WERI-Rb-1 (cell line): Measurements from ENCODE around the gene SMAD9.

ENCODE experiments used
- DNase-seq: peaks from one replicate; pipeline ENCODE4 v3.0.0-alpha.2; 2020
- H3K27ac ChIP-seq: fragments of 250-450 bp; sonication (Bioruptor Pico); 2 replicates; pipeline ENCODE4 v1.5.1; 2020; ENCODE audit warnings: mild to moderate bottlenecking, moderate library complexity
- H3K27me3 ChIP-seq: fragments of 250-450 bp; sonication (Bioruptor Pico); 2 replicates; pipeline ENCODE4 v1.5.1; 2021; ENCODE audit warnings: mild to moderate bottlenecking, low read depth, moderate library complexity; ENCODE audit not compliant: insufficient read depth, severe bottlenecking
- H3K36me3 ChIP-seq: fragments of 250-450 bp; sonication (Bioruptor Pico); 2 replicates; pipeline ENCODE4 v1.5.1; 2020; ENCODE audit warnings: mild to moderate bottlenecking, moderate library complexity
- H3K4me3 ChIP-seq: 2 replicates; pipeline ENCODE4 v1.5.1; 2011; ENCODE audit warnings: low read depth, mild to moderate bottlenecking, control low read depth, low read length
- H3K9me3 ChIP-seq: fragments of 250-450 bp; sonication (Bioruptor Pico); 2 replicates; pipeline ENCODE4 v1.5.1; 2021; ENCODE audit warnings: mild to moderate bottlenecking, moderate library complexity; ENCODE audit not compliant: severe bottlenecking
- CTCF ChIP-seq: IDR thresholded peaks from 2 replicates; pipeline ENCODE4 v1.5.1; 2011; ENCODE audit warnings: low read depth, mild to moderate bottlenecking, control low read depth, inconsistent platforms, low read length

Gene SMAD9

GRCh38 chr13:36882829-36883390 is 37.1 kb downstream of the SMAD9 start:
- Histone ChIP-seq H3K4me3 (no peak overlapping the region), H3K9me3 (no peaks in the 10 kb centered on the region), H3K36me3 (no peaks in the 10 kb centered on the region), H3K27ac (no peak overlapping the region; the same call in 1 of the 2 replicates), H3K27me3 (no peaks in the 10 kb centered on the region)
- DNase-seq: no peak
- no peak for TF ChIP-seq CTCF

- no peak for TF ChIP-seq CTCF
- Histone ChIP-seq H3K4me3 (no peak overlapping the region), H3K27ac (no peak overlapping the region), H3K27me3 (no peaks in the 10 kb centered on the region), H3K9me3 (no peaks in the 10 kb centered on the region), H3K36me3 (peaks cover 2% of the 10 kb centered on the region)
- DNase-seq: no peak
Measured at GRCh38 chr13:36880961-36881360, 39.1 kb downstream of the SMAD9 start.

- no peak for DNase-seq
- Histone ChIP-seq H3K36me3 (peaks cover 2% of the 10 kb centered on the region), H3K4me3 (no peak overlapping the region), H3K27ac (no peak overlapping the region), H3K27me3 (no peaks in the 10 kb centered on the region), H3K9me3 (no peaks in the 10 kb centered on the region)
- no peak for TF ChIP-seq CTCF
Measured at GRCh38 chr13:36879218-36879938, 40.7 kb downstream of the SMAD9 start.

- H3K4me3 ChIP-seq: no peak overlapping the region
- TF ChIP-seq CTCF: no peak
- no peak overlapping the region for H3K27ac ChIP-seq
- peaks cover 2% of the 10 kb centered on the region for H3K36me3 ChIP-seq
- no peaks in the 10 kb centered on the region for H3K27me3 ChIP-seq
- DNase-seq: no peak
- H3K9me3 ChIP-seq: no peaks in the 10 kb centered on the region
Measured at GRCh38 chr13:36875961-36876360, 44.1 kb downstream of the SMAD9 start.

GRCh38 chr13:36875431-36875830 is 44.6 kb downstream of the SMAD9 start:
- TF ChIP-seq CTCF: no peak
- peaks cover 2% of the 10 kb centered on the region for H3K36me3 ChIP-seq
- no peak overlapping the region for H3K27ac ChIP-seq
- DNase-seq: no peak
- H3K27me3 ChIP-seq: no peaks in the 10 kb centered on the region
- no peak overlapping the region for H3K4me3 ChIP-seq
- no peaks in the 10 kb centered on the region for H3K9me3 ChIP-seq
